ENCODE measurements around the gene USP19.

DNA sequence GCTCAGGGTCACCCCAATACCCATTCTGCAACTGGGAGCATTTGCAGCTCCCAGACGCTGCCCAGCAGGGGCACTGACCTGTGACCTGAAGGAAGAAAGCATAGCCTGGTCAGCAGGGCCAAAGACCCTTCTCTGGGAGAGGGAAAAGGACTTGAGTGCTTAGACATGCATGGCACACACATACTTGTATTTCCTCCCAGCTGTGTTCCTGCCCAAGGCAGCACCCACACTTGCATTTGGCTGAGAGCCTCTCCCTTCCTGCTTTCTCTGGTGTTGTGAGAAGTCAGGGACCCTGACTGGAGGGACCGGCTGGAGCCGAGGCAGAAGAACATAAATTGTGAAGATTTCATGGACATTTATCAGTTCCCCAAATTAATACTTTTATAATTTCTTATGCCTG is 19.5 kb upstream of the USP19 start:
- TF ChIP-seq, protein P1, sequence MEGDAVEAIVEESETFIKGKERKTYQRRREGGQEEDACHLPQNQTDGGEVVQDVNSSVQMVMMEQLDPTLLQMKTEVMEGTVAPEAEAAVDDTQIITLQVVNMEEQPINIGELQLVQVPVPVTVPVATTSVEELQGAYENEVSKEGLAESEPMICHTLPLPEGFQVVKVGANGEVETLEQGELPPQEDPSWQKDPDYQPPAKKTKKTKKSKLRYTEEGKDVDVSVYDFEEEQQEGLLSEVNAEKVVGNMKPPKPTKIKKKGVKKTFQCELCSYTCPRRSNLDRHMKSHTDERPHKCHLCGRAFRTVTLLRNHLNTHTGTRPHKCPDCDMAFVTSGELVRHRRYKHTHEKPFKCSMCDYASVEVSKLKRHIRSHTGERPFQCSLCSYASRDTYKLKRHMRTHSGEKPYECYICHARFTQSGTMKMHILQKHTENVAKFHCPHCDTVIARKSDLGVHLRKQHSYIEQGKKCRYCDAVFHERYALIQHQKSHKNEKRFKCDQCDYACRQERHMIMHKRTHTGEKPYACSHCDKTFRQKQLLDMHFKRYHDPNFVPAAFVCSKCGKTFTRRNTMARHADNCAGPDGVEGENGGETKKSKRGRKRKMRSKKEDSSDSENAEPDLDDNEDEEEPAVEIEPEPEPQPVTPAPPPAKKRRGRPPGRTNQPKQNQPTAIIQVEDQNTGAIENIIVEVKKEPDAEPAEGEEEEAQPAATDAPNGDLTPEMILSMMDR (IDR thresholded peaks at IDR 0.05) = no peak
- TF ChIP-seq POLR2A (IDR thresholded peaks at IDR 0.05) = no peak

Measured in uterus (tissue), 2 donors.